Measurements from ENCODE around the gene SLC34A1. TPM values are rescaled to one million over a fixed set of nuclear protein-coding genes. Genes with fewer than 3 reads are reported as not detected.

The SLC34A1 gene
- total RNA-seq, 4 donors from 2014 or later = not detected

- DNase-seq = no peak
- Histone ChIP-seq H3K4me1 (peaks cover 27 to 28% of the 10 kb centered on the region in 2 donors), H3K36me3 (no peaks in the 10 kb centered on the region), H3K27ac (no peak within 1 kb of the TSS), H3K9me3 (no peaks in the 10 kb centered on the region), H3K4me3 (no peak within 1 kb of the TSS), H3K27me3 (peaks cover 62 to 66% (median 63%) of the 10 kb centered on the region in 3 donors)
- intact Hi-C loops (cut with DNase I; ENCODE audit: low total_unique reads) (no loop called here), in situ Hi-C loops (cut with MboI; ENCODE audit: low sequenced_read_pairs in 4 of 4) (loop anchor here (10.0 to 25.0 kb wide), 4 partner anchors 45 to 112 kb away; partner anchors contain the start of genes DOK3 (in 2 of the 4), DDX41 (in 1 of the 4) and PRR7 (in 1 of the 4))
- TF ChIP-seq, protein P1, sequence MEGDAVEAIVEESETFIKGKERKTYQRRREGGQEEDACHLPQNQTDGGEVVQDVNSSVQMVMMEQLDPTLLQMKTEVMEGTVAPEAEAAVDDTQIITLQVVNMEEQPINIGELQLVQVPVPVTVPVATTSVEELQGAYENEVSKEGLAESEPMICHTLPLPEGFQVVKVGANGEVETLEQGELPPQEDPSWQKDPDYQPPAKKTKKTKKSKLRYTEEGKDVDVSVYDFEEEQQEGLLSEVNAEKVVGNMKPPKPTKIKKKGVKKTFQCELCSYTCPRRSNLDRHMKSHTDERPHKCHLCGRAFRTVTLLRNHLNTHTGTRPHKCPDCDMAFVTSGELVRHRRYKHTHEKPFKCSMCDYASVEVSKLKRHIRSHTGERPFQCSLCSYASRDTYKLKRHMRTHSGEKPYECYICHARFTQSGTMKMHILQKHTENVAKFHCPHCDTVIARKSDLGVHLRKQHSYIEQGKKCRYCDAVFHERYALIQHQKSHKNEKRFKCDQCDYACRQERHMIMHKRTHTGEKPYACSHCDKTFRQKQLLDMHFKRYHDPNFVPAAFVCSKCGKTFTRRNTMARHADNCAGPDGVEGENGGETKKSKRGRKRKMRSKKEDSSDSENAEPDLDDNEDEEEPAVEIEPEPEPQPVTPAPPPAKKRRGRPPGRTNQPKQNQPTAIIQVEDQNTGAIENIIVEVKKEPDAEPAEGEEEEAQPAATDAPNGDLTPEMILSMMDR (IDR thresholded peaks at IDR 0.05 in 4 of 5, conservative IDR thresholded peaks at IDR 0.05 in 1 of 5) = no peak
- TF ChIP-seq POLR2A (IDR thresholded peaks at IDR 0.05) = no peak
- no peak for ATAC-seq
Measured at GRCh38 chr5:177399997-177400868, 16.0 kb downstream of the SLC34A1 start, which contains the start of gene PFN3. PFN3 (minus strand) TSS chr5:177400661; CDS start chr5:177400576, 85 bp downstream.

DNA sequence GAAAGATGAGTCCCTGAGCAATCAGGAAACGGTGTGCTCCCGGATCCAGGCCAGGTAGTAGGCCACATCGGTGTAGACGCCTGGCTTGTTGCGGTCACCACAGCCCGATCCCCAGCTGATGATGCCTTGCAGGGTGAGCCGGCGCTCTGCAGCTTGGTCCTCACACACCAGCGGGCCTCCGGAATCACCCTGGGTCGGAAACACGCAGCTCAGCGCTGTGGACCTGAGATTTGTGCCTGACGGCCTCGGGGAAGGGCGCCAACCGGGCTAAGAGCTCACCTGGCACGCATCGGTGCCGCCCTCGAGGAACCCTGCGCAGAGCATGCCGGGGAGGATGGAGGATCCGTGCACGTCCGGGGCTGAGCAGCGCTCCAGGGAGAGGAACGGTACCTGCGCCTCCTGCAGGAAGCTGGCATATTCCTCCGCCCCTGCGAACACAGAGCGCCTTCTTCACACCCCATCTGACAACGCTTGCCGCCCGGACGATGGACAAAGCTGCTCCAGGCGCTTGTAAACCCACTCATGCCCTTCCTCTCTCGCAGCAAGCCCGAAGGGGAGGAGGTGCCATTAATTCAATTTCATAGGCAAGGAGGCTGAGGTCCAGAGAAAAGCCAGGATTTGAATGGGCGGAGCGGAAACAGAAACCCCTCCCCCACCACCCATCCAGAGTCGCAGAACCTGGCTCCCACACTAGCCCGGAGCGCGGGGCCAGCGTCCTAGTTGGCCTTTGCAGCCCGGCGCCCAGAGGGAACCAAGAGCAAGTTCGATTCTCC is 18.2 kb downstream of the SLC34A1 start:
- Histone ChIP-seq H3K36me3 (no peaks in the 10 kb centered on the region), H3K27me3 (peaks cover 62 to 66% (median 63%) of the 10 kb centered on the region in 3 donors), H3K27ac (no peak overlapping the region), H3K4me1 (peaks cover 27 to 28% of the 10 kb centered on the region in 2 donors), H3K4me3 (peak overlapping the region in 1 of 4 donors; percentile 69), H3K9me3 (no peaks in the 10 kb centered on the region)
- in situ Hi-C loops (cut with MboI; ENCODE audit: low sequenced_read_pairs in 4 of 4) = loop anchor here in 2 of 4 donors (10.0 kb wide), 2 partner anchors 52 to 102 kb away; partner anchors contain the start of gene DOK3 (in 1 of the 2)
- intact Hi-C loops (cut with DNase I; ENCODE audit: low total_unique reads) = no loop called here
- DNase-seq (no peak), ATAC-seq (no peak)
- TF ChIP-seq, protein P1 (IDR thresholded peaks at IDR 0.05 in 4 of 5, conservative IDR thresholded peaks at IDR 0.05 in 1 of 5) = peak in 2 of 5 experiments; percentile 8 to 36
- TF ChIP-seq POLR2A (IDR thresholded peaks at IDR 0.05) = no peak

DNA sequence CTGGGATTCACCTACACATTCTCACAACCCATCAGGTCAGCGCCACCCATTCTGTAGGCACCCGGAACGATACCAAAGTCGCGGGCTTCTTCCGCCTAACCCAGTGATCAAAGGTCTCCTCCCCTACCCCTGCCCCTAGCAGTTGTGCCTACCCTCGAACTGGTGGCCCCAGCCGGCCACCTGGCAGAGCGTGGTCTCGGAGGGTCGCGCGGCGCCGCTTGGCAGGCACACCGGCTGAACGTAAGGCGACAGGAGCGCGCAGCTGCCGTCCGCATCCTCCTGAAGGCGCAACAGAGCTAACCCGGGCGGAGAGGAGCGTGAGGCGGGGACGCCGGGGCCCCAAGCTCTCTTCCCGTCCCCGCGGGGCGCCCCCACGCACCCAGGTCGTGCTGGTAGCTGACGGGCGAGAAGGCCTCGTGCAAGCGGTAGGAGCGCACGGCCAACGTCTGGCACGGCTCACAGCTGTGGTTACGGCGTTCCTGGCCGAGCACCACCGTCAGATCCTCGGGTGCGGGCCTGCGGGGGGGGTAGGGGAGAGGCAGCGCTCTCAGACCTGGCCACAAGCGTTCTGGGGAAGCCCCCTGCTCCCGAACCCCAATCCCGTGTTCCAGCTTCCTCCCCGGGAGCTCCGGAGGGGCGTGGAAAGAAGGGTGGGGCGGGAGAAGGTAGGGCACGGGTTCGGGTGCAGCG is 19.0 kb downstream of the SLC34A1 start:
- Histone ChIP-seq H3K36me3 (no peaks in the 10 kb centered on the region), H3K27me3 (peaks cover 57 to 63% (median 62%) of the 10 kb centered on the region in 3 donors), H3K9me3 (no peaks in the 10 kb centered on the region), H3K4me3 (peak overlapping the region; percentile 53 to 69 (median 64)), H3K27ac (no peak overlapping the region), H3K4me1 (peaks cover 27 to 28% of the 10 kb centered on the region in 2 donors)
- in situ Hi-C loops (cut with MboI; ENCODE audit: low sequenced_read_pairs in 4 of 4) (loop anchor here in 2 of 4 donors (10.0 kb wide), 2 partner anchors 52 to 102 kb away; partner anchors contain the start of gene DOK3 (in 1 of the 2)), intact Hi-C loops (cut with DNase I; ENCODE audit: low total_unique reads) (no loop called here)
- no peak for DNase-seq
- ATAC-seq = no peak
- TF ChIP-seq, protein P1 (IDR thresholded peaks at IDR 0.05 in 4 of 5, conservative IDR thresholded peaks at IDR 0.05 in 1 of 5) = no peak
- TF ChIP-seq POLR2A (IDR thresholded peaks at IDR 0.05) = no peak
